H1 (cell line): Measurements from ENCODE around the gene STK36.

ENCODE experiments used
- CEBPB ChIP-seq: IDR thresholded peaks from 2 replicates; pipeline ENCODE4 v1.6.1; 2012; ENCODE audit warnings: low read depth, low read length
- CTBP2 ChIP-seq: IDR thresholded peaks from 2 replicates; pipeline ENCODE4 v1.7.0; 2011; ENCODE audit warnings: borderline replicate concordance, mild to moderate bottlenecking, moderate library complexity, mixed read lengths, low read length; ENCODE audit not compliant: insufficient read depth, insufficient read length
- EZH2 ChIP-seq: fragments of 200-600 bp; sonication (generic); IDR thresholded peaks from 2 replicates; pipeline ENCODE4 v1.7.1; 2012; ENCODE audit warnings: low read depth, mild to moderate bottlenecking, moderate library complexity, low read length, inconsistent platforms; ENCODE audit not compliant: severe bottlenecking
- JUND ChIP-seq: IDR thresholded peaks from 2 replicates; pipeline ENCODE4 v1.6.1; 2011; ENCODE audit warnings: mild to moderate bottlenecking, improper control_type of control experiment, low read length
- POLR2A ChIP-seq, 2 experiments: IDR thresholded peaks; 1 replicate in 1 of 2; 2 replicates in 1 of 2; pipeline ENCODE4 v1.6.1; 2011; ENCODE audit warnings: low read depth in 2 of 2, low read length in 2 of 2, mild to moderate bottlenecking in 2 of 2; ENCODE audit errors: control extremely low read depth in 1 of 2
- POLR2AphosphoS5 ChIP-seq: IDR thresholded peaks from 2 replicates; pipeline ENCODE4 v1.6.1; 2011; ENCODE audit warnings: low read depth, low read length
- RNF2 ChIP-seq: fragments of 200-900, 300-1000 bp; sonication (generic); IDR thresholded peaks from 2 replicates; pipeline ENCODE4 v1.7.1; 2016; ENCODE audit warnings: borderline replicate concordance, low read depth, mild to moderate bottlenecking, antibody characterized with exemption, low read length; ENCODE audit not compliant: poor library complexity, severe bottlenecking; ENCODE audit errors: missing control alignments
- SIN3A ChIP-seq, 2 experiments: IDR thresholded peaks in 1 of 2; conservative IDR thresholded peaks in 1 of 2; 2 replicates each; pipeline ENCODE4 v1.6.1; 2011 to 2012; ENCODE audit warnings: low read length in 2 of 2, improper control_type of control experiment in 1 of 2, low read depth in 1 of 2, mild to moderate bottlenecking in 1 of 2
- SUZ12 ChIP-seq: fragments of 200-600 bp; sonication (generic); IDR thresholded peaks from 2 replicates; pipeline ENCODE4 v1.6.1; 2012; ENCODE audit warnings: mild to moderate bottlenecking, inconsistent platforms, low read length, moderate library complexity, mixed read lengths
- YY1 ChIP-seq: IDR thresholded peaks from 2 replicates; pipeline ENCODE4 v1.6.1; 2011; ENCODE audit warnings: low read depth, mild to moderate bottlenecking, low read length
- TF ChIP-seq, protein P1 (sequence below), 3 experiments: IDR thresholded peaks; 1 replicate in 2 of 3; 2 replicates in 1 of 3; pipeline versions ENCODE4 v1.5.1 to v1.6.1; 2011; ENCODE audit warnings: low read length in 3 of 3, mild to moderate bottlenecking in 3 of 3, inconsistent platforms in 2 of 3, low read depth in 1 of 3, moderate library complexity in 1 of 3; ENCODE audit not compliant: insufficient read depth in 1 of 3; ENCODE audit errors: control extremely low read depth in 1 of 3
- TF ChIP-seq, protein P2 (sequence below): IDR thresholded peaks from 2 replicates; pipeline ENCODE4 v1.6.1; 2012; ENCODE audit warnings: inconsistent platforms
- TF ChIP-seq, protein P3 (sequence below): IDR thresholded peaks from 2 replicates; pipeline ENCODE4 v1.6.1; 2012; ENCODE audit warnings: low read length, inconsistent platforms

GRCh38 chr2:218719457-218719856 lies 47.6 kb downstream of the STK36 start:
- TF ChIP-seq, protein P1, sequence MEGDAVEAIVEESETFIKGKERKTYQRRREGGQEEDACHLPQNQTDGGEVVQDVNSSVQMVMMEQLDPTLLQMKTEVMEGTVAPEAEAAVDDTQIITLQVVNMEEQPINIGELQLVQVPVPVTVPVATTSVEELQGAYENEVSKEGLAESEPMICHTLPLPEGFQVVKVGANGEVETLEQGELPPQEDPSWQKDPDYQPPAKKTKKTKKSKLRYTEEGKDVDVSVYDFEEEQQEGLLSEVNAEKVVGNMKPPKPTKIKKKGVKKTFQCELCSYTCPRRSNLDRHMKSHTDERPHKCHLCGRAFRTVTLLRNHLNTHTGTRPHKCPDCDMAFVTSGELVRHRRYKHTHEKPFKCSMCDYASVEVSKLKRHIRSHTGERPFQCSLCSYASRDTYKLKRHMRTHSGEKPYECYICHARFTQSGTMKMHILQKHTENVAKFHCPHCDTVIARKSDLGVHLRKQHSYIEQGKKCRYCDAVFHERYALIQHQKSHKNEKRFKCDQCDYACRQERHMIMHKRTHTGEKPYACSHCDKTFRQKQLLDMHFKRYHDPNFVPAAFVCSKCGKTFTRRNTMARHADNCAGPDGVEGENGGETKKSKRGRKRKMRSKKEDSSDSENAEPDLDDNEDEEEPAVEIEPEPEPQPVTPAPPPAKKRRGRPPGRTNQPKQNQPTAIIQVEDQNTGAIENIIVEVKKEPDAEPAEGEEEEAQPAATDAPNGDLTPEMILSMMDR (IDR thresholded peaks at IDR 0.05; ENCODE audit: control extremely low read depth in 1 of 3, insufficient read depth in 1 of 3, low read depth in 1 of 3, low read length in 3 of 3) = no peak
- no peak for TF ChIP-seq JUND
- no peak for TF ChIP-seq POLR2A (IDR thresholded peaks at IDR 0.05; ENCODE audit: control extremely low read depth in 1 of 2, low read depth in 2 of 2, low read length in 2 of 2)
- no peak for TF ChIP-seq SUZ12
- TF ChIP-seq, protein P2, sequence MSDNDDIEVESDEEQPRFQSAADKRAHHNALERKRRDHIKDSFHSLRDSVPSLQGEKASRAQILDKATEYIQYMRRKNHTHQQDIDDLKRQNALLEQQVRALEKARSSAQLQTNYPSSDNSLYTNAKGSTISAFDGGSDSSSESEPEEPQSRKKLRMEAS = no peak
- no peak for TF ChIP-seq RNF2
- no peak for TF ChIP-seq POLR2AphosphoS5
- TF ChIP-seq EZH2 = no peak
- TF ChIP-seq, protein P3, sequence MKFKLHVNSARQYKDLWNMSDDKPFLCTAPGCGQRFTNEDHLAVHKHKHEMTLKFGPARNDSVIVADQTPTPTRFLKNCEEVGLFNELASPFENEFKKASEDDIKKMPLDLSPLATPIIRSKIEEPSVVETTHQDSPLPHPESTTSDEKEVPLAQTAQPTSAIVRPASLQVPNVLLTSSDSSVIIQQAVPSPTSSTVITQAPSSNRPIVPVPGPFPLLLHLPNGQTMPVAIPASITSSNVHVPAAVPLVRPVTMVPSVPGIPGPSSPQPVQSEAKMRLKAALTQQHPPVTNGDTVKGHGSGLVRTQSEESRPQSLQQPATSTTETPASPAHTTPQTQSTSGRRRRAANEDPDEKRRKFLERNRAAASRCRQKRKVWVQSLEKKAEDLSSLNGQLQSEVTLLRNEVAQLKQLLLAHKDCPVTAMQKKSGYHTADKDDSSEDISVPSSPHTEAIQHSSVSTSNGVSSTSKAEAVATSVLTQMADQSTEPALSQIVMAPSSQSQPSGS = no peak
- TF ChIP-seq CEBPB = no peak
- TF ChIP-seq CTBP2 = no peak
- TF ChIP-seq SIN3A (conservative IDR thresholded peaks at IDR 0.05 in 1 of 2, IDR thresholded peaks at IDR 0.05 in 1 of 2; ENCODE audit: low read depth in 1 of 2, low read length in 2 of 2) = no peak
- TF ChIP-seq YY1 = no peak
